HG02973 (cell line): ENCODE results near the gene BLM.
"Not testable (repeated sequence)": the region's sequence is repeated elsewhere in the genome, so short reads cannot be mapped to it uniquely, and the experiment has no call there.

Experiments
- ATAC-seq: cut with Tn5 transposase; IDR thresholded peaks from one replicate; pipeline ENCODE4 v1.9.1; 2021; ENCODE audit warnings: moderate library complexity; ENCODE audit not compliant: unreplicated experiment

The BLM gene

GRCh38 chr15:90818251-90819210 is 101.4 kb downstream of the BLM start:
- no peak for ATAC-seq

DNA sequence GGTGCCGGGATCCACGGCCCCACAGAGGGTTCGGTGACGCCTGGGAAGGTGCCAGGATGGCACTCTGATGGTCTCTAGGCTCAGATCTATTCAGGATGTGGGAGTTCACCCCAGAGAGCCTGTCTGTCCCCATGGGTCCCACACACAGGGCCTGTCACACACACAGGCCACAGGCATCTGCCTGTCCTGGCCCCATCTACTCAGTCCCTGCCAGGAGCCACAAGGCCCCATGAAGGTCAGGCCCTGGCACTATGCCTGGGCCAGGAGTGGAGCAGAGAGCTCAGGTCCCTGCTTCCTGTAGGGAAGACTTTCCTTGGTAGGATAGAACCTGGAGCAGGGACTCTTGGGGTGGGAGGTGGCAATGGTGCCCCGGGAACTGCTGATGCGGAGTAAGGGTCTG is 102.2 kb downstream of the BLM start:
- ATAC-seq, result no peak

DNA sequence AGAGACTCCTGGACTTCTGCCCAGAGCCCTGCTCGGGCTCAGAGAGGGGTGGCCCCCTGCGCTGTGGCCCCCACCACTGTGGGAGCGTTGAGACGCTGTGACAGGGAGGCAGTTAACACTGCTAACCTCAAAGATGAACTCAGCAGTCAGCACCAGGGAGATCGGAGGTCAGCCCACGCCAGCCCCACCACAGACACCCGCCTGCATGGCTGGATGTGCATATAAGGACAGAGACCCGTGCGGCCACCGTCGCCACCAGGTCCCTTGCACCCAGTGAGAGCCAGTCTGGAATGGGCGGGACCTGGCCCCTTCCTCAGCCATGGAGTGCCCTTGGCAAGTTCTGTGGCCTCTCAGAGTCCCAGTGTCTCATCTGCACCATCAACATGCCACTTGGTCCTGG is 102.7 kb downstream of the BLM start:
- no peak for ATAC-seq

DNA sequence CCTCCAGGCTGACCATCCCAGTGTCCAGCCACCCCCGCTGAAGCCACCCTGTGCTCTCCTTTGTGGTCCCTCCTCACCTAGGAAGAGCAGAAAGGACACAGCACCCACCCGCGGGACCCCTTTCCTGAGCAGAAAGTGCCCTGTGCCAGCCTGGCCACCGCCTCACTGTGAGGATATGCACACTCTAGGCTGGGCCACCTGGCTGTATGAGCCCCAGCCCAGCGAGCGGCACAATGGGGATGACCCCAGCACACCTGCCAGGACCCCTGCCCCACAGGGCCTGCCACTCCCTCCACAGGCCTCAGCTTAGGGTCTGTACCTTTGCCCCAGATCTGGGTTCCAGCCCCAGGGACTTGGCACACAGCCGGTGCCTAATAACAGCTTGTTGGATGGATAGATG is 103.3 kb downstream of the BLM start:
- ATAC-seq, result no peak

- ATAC-seq, result no peak
Measured at GRCh38 chr15:90822204-90822955, 105.2 kb downstream of the BLM start.

- ATAC-seq, result no peak
Measured at GRCh38 chr15:90823455-90823974, 106.4 kb downstream of the BLM start.

- not testable (repeated sequence) for ATAC-seq
Measured at GRCh38 chr15:90825115-90825899, 108.2 kb downstream of the BLM start.

- not testable (repeated sequence) for ATAC-seq
Measured at GRCh38 chr15:90826206-90826885, 109.2 kb downstream of the BLM start.

DNA sequence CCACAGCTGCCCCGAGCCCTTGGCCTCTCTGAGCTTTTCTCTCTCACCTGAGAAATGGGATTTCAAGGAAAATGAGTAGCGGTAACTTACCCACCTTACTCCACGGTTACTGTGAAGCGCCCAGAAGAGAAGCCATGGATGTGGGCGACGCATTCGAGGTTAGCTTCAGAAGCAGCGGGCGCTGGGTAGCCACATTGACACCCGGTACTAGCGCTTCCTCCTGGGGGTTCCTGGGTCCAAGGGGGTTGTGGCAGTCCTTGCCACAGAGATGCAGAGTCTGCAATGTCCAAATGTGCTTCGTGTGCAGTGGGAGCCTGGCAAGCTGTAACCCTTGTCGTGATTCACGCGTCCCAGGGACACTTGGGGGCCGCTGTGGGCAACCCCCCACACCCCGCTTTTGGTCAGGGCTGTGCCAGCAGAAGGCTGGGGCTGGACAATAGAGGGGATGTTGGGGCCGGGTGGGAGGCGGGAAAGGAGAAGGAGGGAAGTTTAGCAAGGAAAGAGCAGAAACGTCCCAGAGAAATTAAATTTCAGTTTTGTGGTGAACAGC is 109.8 kb downstream of the BLM start:
- no peak for ATAC-seq

- ATAC-seq, result no peak
Measured at GRCh38 chr15:90828111-90828510, 111.0 kb downstream of the BLM start.

DNA sequence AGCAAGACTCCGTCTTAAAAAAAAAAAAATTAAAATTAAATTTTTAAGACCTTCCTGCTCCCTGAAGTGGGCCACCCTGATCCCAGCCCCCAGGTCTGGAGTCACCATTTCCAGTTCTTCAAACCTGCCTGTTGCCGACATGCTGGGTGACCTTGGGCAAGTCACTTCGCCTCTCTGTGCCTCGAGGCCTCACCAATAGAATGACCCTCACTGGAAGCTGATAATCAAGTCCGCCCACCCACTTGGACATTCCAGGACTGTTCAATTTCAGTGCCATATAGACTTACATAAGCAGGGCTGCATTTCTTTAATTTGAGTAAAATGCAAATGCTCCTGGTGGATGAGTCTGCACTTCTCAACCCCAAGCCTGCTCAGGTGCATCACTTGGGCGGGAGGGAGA is 112.0 kb downstream of the BLM start:
- ATAC-seq, result no peak

- no peak for ATAC-seq
Measured at GRCh38 chr15:90829942-90830440, 112.8 kb downstream of the BLM start.

- ATAC-seq, result no peak
Measured at GRCh38 chr15:90834626-90835025, 117.5 kb downstream of the BLM start.

DNA sequence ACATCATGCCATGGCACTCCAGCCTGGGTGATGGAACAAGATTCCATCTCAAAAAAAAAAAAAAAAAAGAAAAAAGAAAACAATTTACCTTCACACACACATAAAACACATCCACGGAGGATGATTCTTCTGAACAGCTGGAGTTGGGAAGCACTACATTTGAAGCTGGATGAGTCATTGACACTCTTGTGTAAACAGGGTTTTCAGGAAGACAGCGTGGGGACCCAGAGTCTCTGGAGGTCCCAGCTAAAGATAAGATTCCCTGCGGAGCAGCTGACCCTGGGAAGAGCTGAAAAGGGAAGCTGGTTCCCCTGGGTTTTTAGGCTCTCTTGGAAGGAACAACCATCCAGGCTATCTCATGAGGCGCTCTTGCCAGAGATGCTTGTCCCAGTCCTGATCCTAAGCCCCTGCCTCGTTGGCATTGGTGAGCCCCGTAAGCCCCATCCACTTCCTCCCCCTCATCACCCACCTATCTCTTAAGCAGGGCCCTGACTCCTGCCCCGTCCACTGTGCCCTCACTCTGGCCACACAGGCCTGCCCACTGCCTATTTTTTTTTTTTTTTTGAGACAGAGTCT is 119.2 kb downstream of the BLM start:
- ATAC-seq, result no peak

GRCh38 chr15:90837094-90837493 is 119.9 kb downstream of the BLM start:
- no peak for ATAC-seq

GRCh38 chr15:90838139-90838538 is 121.0 kb downstream of the BLM start:
- no peak for ATAC-seq

DNA sequence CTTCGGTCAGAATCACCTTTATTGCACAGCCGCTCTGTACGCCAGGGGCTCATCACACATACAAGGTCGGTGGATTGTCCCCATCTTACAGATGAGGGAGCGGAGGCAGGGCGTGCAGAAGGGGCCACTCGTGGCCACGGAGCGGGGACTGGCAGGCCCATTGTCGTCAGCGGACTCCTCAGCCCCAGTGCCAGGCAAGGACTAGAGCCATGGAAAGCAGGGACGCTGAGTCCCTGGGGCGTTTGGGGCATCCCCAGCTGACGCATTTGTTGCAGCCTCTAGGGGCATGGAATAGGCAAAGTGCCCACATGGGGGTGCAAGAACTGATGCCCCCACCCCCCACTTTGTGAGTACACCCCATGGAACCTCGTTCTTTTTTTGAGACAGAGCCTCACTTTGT is 121.4 kb downstream of the BLM start:
- ATAC-seq, result no peak

DNA sequence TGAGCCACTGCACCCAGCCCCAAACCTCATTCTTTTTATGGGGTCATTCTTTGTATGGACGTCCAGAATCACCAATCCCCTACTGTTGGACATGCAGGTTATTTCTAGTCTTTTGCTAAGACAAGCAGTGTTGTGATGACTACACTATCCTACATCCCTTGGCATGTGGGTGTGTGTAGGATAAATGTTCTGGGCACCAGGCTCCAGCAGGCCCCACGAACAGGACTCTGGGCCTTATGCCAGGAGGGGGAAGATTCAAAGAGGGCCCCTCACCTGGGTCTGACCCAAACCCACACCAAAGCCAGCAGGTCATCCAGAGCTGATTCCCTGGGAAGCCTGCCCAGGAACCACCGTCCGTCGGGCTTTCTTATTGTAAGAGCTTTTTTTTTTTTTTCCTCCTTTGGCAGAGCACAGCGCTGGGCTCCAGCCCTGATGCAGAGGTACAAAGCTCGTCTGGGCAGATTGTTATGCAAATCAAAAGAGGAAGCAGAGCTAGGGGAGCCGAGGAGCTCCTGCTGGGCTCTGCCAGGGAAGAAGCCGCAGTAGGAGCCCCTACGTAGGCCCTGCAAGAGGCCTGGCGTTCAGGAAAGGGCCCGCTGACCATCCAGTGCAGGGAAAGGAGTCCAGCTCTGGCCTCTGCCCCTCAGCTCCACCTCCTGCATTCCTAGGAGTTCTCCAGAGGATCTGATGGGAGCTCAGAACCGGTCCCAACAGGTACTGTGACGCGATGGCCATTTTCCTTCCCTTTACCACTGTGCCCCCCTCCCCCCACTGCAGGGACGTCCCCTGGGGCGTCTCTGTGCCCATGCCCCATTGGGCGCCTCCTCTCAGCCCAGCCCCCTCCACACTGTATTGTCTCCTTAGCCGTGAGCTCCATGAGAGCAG is 122.3 kb downstream of the BLM start:
- ATAC-seq, result peak; percentile 68
